Body of pancreas (tissue), 4 donors: ENCODE data around the gene PHLDA2. TPM values are rescaled to one million over a fixed set of nuclear protein-coding genes. Genes with fewer than 3 reads are reported as not detected.

Source experiments
- ATAC-seq: fragments of 150-250 bp; one replicate; pipeline ENCODE4 v1.9.1; 2016
- DNase-seq, 4 donors: peaks; one replicate each; pipeline ENCODE4 v3.0.0-alpha.2; 2019
- H3K27ac ChIP-seq, 4 donors: fragments of 200-600 bp; sonication (generic); 1 replicate in 3 of 4; 2 replicates in 1 of 4; pipeline versions ENCODE4 v1.5.1 to v1.6.1; 2016 to 2019; ENCODE audit warnings: mild to moderate bottlenecking in 1 of 4, mixed read lengths in 1 of 4, moderate library complexity in 1 of 4
- H3K27me3 ChIP-seq, 2 donors: fragments of 200-600 bp; sonication (generic); one replicate each; pipeline ENCODE4 v1.6.0; 2016; ENCODE audit warnings: mild to moderate bottlenecking in 1 of 2
- H3K36me3 ChIP-seq, 2 donors: fragments of 200-600 bp; sonication (generic); replicated peaks in 1 of 2; 2 replicates each; pipeline ENCODE4 v1.5.1; 2016; ENCODE audit warnings: low read depth in 2 of 2; ENCODE audit not compliant: insufficient read depth in 1 of 2
- H3K4me1 ChIP-seq: fragments of 200-600 bp; sonication (generic); one replicate; pipeline ENCODE4 v1.6.0; 2016
- H3K4me3 ChIP-seq, 2 donors: fragments of 200-600 bp; sonication (generic); 1 replicate in 1 of 2; 2 replicates in 1 of 2; pipeline ENCODE4 v1.5.1; 2016 to 2019
- H3K9me3 ChIP-seq, 3 donors: fragments of 200-600 bp; sonication (generic); 1 replicate in 2 of 3; 2 replicates in 1 of 3; pipeline ENCODE4 v1.5.1; 2016
- CTCF ChIP-seq, 7 experiments: fragments of 450-650 bp in 4 of 7; fragments of 200-600 bp in 3 of 7; sonication (generic) in 3 of 7; IDR thresholded peaks; one replicate each; pipeline ENCODE4 v1.5.1; 2016 to 2019; ENCODE audit warnings: antibody characterized with exemption in 7 of 7
- POLR2A ChIP-seq, 3 donors: fragments of 450-650 bp; IDR thresholded peaks; one replicate each; pipeline ENCODE4 v1.6.1; 2016; ENCODE audit warnings: antibody characterized with exemption in 3 of 3, mild to moderate bottlenecking in 2 of 3
- WGBS, 2 donors: methylation state at CpG; one replicate each; pipeline ENCODE4 v1.1.5; 2017; 5-methylcytosine and 5-hydroxymethylcytosine counted together
- intact Hi-C: fragments of 100-400 bp; cut with DNase I; formaldehyde crosslinking; loops from one replicate; pipeline ENCODE4 v1.15.1; 2023
- total RNA-seq, 2 donors: library from RNA; depleted of rRNA; stranded (reverse); fragments of >200 nt; gene quantifications; one replicate each; pipeline ENCODE4 v1.1.0, GENCODE V29; 2016

The PHLDA2 gene
- total RNA-seq, 2 donors from 2014 or later = 4.2 TPM; not detected in 1

- 7 to 37% methylated on average over 5 to 58 of the region's 58 CpGs for WGBS, 2 donors
- Histone ChIP-seq H3K36me3 (no peaks in the 10 kb centered on the region), H3K4me3 (peak overlapping the region; percentile 49 to 56), H3K27ac (peak overlapping the region; percentile 12 to 80 (median 72)), H3K27me3 (no peaks in the 10 kb centered on the region), H3K9me3 (no peaks in the 10 kb centered on the region), H3K4me1 (peaks cover 17% of the 10 kb centered on the region)
- peak; percentile 92 for ATAC-seq
- peak; percentile 93 to 97 (median 96) for DNase-seq
- intact Hi-C loops = no loop called here
- TF ChIP-seq POLR2A (IDR thresholded peaks at IDR 0.05) = peak; percentile 15 to 63 (median 53)
- TF ChIP-seq CTCF (IDR thresholded peaks at IDR 0.05) = no peak
These were observed 27.1 kb downstream of the PHLDA2 start for GRCh38 chr11:2901854-2902783.

GRCh38 chr11:2901196-2901796, 27.9 kb downstream of the PHLDA2 start:
- TF ChIP-seq POLR2A (IDR thresholded peaks at IDR 0.05) (no peak), CTCF (IDR thresholded peaks at IDR 0.05) (no peak)
- Histone ChIP-seq H3K27ac (peak overlapping the region; percentile 12 to 80 (median 72)), H3K4me1 (peaks cover 17% of the 10 kb centered on the region), H3K4me3 (no peak overlapping the region), H3K36me3 (no peaks in the 10 kb centered on the region), H3K9me3 (no peaks in the 10 kb centered on the region), H3K27me3 (no peaks in the 10 kb centered on the region)
- 89 to 96% methylated on average over 9 to 16 of the region's 16 CpGs for WGBS, 2 donors
- intact Hi-C loops = no loop called here
- ATAC-seq (peak; percentile 1), DNase-seq (no peak)

GRCh38 chr11:2899080-2899783, 30.0 kb downstream of the PHLDA2 start:
- DNase-seq (peak in 1 of 4 donors; percentile 63), ATAC-seq (no peak)
- TF ChIP-seq POLR2A (IDR thresholded peaks at IDR 0.05) (no peak), CTCF (IDR thresholded peaks at IDR 0.05) (no peak)
- Histone ChIP-seq H3K27me3 (no peaks in the 10 kb centered on the region), H3K36me3 (no peaks in the 10 kb centered on the region), H3K4me3 (no peak overlapping the region), H3K27ac (peak overlapping the region in 3 of 4 donors; percentile 49 to 71 (median 58)), H3K4me1 (peaks cover 17% of the 10 kb centered on the region), H3K9me3 (no peaks in the 10 kb centered on the region)
- 62 to 73% methylated on average over 13 of the region's 13 CpGs for WGBS, 2 donors
- intact Hi-C loops = no loop called here

GRCh38 chr11:2898366-2899079, 30.7 kb downstream of the PHLDA2 start:
- intact Hi-C loops = no loop called here

More at GRCh38 chr11:2898366-2899079, 30.7 kb downstream of the PHLDA2 start:
- DNase-seq (peak in 3 of 4 donors; percentile 45 to 76 (median 55)), ATAC-seq (no peak)
- Histone ChIP-seq H3K9me3 (no peaks in the 10 kb centered on the region), H3K36me3 (no peaks in the 10 kb centered on the region), H3K27ac (peak overlapping the region in 2 of 4 donors; percentile 49 to 71), H3K4me1 (peaks cover 15% of the 10 kb centered on the region), H3K27me3 (no peaks in the 10 kb centered on the region), H3K4me3 (no peak overlapping the region)
- TF ChIP-seq CTCF (IDR thresholded peaks at IDR 0.05) = no peak
- TF ChIP-seq POLR2A (IDR thresholded peaks at IDR 0.05) = no peak
- 65 to 85% methylated on average over 12 of the region's 12 CpGs for WGBS, 2 donors
